VCaP (cell line): ENCODE measurements around the gene FGF14.
A peak's percentile ranks its signal among the peaks of the same experiment; 100 is the strongest.

Experiments
- H3K27ac ChIP-seq: fragments of 450-650 bp; 2 replicates; pipeline ENCODE4 v1.5.1; 2017
- TF ChIP-seq, protein P1 (sequence below): fragments of 450-650 bp; conservative IDR thresholded peaks from 2 replicates; pipeline ENCODE4 v1.5.1; 2017; ENCODE audit warnings: mild to moderate bottlenecking, moderate library complexity

FGF14 gene

DNA sequence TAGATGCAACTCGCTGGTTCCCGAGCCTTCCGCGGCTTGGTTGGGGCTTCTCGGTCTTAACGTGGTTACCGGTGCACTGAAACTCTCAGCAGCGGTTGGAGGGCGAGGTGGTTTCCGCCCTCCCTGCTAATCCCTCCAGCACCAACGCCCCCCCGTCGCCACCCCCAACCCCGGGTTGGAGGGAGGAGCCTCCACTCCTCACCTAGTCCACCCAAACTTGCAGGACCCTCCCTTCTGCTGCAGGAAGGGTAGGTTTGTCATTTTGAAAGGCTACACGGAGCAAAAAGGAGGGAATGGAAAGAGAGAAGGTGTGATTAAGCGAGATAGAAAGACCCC is 484.4 kb downstream of the FGF14 start:
- H3K27ac ChIP-seq, result no peak overlapping the region
- TF ChIP-seq, protein P1, sequence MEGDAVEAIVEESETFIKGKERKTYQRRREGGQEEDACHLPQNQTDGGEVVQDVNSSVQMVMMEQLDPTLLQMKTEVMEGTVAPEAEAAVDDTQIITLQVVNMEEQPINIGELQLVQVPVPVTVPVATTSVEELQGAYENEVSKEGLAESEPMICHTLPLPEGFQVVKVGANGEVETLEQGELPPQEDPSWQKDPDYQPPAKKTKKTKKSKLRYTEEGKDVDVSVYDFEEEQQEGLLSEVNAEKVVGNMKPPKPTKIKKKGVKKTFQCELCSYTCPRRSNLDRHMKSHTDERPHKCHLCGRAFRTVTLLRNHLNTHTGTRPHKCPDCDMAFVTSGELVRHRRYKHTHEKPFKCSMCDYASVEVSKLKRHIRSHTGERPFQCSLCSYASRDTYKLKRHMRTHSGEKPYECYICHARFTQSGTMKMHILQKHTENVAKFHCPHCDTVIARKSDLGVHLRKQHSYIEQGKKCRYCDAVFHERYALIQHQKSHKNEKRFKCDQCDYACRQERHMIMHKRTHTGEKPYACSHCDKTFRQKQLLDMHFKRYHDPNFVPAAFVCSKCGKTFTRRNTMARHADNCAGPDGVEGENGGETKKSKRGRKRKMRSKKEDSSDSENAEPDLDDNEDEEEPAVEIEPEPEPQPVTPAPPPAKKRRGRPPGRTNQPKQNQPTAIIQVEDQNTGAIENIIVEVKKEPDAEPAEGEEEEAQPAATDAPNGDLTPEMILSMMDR, result no peak

DNA sequence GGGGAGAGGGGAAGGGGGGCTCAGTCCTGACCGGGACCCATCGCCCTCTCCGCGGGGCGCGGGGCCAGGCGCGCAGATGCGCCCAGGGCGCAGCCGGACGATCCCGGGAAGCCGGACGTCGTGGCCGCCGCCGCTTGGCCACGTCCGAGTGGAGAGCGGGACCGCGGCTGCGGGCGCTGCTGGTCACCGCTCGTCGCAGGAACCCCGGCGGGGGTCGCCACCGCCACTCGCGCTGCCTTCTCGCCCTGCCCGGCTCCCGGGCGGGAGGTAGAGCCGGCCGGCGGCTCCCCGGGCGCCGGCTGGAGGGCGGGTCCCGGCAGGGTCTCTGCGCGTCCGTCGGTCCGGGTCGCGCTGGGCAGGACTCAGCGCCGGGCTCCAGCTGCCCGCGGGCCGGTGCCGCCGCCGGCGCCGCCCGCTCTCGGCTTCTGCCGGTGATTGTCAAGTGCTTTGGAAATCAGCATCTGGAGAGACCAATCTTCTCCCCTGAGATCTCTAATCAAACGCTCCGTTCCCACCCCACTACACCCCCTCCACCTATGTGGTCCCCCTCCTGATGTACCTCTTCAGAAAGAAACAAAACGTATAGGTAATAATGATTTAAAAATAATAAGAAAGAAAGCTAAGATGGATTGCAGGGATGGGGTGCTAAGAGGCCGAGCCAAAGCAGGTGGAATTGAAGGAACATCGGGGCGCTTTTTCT is 484.9 kb downstream of the FGF14 start:
- H3K27ac ChIP-seq, result no peak overlapping the region
- TF ChIP-seq, protein P1, result no peak

DNA sequence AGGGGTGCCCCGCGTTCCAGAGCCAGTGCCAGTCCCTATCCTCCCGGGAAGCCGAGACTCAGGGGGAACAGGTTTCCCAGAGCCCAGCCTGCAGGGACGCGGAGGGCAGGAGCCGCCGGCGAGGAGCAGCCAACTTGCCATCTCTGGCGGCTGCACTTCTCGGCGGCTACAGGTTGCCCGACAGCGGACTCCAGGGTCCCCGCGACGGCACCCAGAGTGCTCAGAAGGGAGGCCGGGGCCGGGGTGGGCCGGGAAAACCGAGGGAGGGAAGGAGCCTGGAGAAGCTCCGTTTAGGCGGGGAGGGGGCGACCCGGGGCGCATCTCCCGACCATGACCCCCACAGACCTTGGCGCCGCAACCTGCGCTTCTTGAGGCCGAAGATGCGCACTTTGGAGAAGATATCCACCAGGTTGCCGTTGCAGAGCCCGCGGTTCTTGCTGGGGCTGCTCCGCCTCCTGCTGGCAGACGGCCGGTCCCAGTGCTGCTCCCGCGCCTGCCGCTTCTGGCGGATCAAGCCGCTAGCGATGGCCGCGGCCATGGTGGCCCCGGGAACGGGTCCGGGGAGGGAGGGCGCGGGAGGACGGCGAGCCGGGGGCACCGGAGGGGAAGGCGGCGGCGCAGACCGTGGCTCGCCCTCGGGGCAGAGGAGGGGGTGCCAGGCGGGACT is 485.6 kb downstream of the FGF14 start:
- TF ChIP-seq, protein P1, result peak; percentile 21; the same call in 1 of the 2 replicates
- no peak overlapping the region for H3K27ac ChIP-seq

DNA sequence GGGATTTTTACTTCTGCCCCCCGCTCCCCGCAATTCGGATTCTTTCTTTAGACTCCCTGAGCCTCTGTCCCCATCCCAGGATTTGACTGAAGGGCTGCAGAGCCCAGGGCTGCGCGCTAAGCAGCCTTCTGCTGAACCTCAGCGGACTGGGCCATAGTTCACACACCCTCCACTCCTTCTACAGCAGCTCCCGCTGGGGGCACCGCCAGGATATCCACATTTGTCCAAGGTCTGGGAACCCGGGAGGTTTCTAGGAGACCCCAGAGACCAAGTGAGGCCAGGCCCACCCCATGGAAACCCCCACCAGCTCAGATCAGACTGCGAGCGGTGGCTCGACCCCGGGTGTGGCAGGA is 486.1 kb downstream of the FGF14 start:
- no peak overlapping the region for H3K27ac ChIP-seq
- TF ChIP-seq, protein P1, result no peak

DNA sequence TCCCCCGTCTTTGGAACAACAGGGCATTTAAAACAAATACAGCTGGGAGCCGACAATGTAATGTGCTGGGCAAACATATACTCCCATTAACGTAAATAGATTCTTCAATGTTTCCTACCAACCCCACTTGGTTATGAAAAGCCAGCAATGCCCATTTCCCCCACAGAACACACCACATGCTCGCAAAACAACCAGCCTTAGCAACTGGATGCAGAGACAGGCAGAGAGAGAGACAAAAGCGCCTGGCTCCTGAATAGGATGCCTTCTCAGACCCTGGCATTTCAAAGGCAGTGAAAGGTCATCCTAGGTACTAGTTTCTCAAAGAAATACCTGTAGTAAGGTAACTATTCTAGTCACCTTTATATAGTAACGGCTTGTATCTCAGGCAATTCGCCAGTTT is 486.5 kb downstream of the FGF14 start:
- TF ChIP-seq, protein P1, result no peak
- H3K27ac ChIP-seq, result no peak overlapping the region

DNA sequence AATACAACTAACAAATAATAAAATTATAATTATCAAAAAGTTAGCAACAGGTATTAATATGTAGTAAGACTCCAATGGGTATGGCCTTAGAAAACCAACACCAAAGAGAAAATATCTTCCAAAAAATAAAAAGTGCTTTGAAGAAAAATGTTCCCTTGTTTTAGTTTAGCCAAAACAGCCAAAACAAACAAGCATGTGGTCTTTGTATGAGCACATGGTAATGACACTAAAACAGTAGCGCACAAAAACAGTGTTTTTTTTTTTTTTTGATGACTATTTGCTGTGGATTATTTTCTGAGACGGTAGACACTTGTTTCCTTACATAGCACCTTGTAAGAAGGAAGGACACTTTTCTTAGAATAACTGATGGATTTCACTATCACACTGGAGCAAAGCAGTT is 490.1 kb downstream of the FGF14 start:
- H3K27ac ChIP-seq, result no peak overlapping the region
- TF ChIP-seq, protein P1, result no peak

DNA sequence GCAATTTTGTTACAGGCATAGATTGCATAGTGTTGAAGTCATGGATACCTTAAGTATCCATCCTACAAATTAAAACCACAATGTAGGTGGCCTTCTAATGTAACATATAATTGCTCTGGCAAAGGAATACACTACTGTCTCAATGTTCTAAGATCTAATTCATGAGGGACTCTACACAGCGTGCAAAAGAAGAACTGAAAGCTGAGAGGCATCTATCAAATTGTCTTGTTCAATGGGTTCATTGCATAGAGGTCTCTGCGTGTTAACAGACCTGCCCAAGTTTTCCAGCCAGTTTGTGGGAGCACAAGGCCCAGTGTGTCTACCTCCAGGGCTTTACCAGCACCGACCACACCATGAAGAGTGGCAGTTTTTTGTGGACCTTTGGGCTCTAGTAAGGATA is 498.0 kb downstream of the FGF14 start:
- TF ChIP-seq, protein P1, result no peak
- no peak overlapping the region for H3K27ac ChIP-seq
